GM18909 (cell line): ENCODE data around the gene CRTAP.
"Not testable (repeated sequence)": the region's sequence is repeated elsewhere in the genome, so short reads cannot be mapped to it uniquely, and the experiment has no call there.

Source experiments
- ATAC-seq: cut with Tn5 transposase; IDR thresholded peaks from one replicate; pipeline ENCODE4 v1.9.1; 2021; ENCODE audit warnings: mild to moderate bottlenecking; ENCODE audit not compliant: unreplicated experiment, poor library complexity

Gene CRTAP

DNA sequence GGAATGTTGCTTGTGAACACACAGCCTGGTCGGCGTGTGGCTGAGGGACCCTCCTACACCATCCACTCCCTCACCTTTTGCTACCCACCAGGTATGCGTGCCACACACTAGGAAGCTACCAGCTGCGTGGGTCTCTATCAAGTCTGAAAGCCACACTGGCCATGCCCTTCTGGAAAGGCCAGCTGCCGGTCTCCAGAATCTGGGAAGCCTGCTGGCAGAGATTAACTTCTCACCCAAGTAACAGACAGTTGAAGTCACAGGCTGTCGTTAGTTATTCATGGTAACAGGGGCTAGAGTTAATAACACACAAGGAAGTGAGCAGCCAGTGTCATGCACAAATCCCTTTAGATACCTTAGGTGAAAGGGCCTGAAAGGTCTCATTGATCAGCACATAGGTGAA, 56.7 kb downstream of the CRTAP start:
- ATAC-seq: no peak

DNA sequence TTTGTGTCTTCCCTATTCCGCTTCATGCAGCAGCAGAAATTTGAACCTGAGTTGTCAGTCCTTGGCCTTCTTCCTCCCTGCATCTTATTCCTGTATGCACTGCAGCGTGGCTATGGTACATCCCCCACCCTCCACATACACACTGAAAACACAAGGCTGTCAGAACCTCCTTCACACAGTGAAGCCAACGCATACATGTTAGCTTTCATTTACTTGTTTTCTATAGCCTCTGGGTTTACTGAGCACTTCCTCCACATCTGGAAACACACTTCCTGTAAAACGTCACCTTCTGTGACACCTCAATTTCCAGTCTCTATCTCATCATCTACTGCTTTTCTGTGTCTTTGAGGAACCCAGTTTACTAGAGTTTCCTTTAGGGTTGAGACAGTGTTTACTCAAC, 57.8 kb downstream of the CRTAP start:
- no peak for ATAC-seq

DNA sequence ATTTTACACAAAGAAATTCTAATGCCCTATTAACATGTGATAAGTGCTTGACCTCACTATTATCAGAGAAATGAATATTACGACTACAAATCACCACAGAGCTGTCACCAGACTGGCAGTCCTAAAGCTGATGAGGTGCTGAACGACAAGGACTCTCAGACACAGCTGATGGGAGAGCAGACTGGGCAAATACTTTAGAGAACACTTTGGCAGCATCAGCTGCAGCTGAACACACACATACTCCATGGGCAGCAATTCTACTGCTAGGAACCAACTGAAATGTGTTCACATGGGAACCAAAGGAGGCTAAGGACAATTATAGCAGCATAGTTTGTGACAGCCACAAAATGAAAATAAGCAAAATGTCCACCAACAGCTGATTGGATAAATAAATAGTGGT, 59.3 kb downstream of the CRTAP start:
- no peak for ATAC-seq

DNA sequence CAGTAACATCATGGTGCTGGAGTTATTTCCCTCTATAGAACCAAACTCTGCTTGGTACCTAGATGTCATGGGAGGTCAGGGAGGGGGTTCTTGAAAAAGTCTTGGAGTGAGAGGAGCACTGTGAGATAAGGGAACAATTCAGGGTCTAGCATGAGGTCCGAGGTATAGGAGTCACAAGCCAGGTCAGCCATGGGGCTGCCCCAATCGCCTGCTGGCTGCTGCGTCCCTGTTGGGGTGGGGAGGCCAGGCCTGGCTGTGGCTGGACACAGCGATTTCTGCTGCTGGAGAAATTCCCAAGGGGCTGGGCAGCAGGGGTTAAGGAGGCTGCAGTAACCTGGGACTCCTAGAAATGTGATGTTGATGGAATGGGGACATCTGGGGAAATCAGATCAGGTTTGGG, 59.9 kb downstream of the CRTAP start:
- ATAC-seq: no peak

DNA sequence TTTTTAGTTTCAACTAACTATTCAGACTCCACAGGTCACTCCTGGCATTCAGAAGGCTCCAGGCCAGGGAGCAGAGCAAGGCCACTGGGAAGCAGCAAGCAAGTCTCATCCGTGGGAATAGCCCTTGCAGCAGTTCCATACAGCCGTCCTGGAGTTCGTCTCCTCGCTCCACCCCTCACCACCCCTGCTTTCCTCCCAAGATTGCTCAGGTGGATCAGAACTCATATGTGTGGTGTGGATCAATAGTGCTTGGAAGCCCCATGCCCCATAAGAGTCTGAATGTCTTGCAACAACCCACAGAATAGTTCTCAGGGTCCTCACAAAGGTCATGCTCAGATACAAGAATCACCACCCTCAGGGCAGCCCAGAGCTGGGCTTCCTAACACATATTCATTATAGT, 60.3 kb downstream of the CRTAP start:
- no peak for ATAC-seq

DNA sequence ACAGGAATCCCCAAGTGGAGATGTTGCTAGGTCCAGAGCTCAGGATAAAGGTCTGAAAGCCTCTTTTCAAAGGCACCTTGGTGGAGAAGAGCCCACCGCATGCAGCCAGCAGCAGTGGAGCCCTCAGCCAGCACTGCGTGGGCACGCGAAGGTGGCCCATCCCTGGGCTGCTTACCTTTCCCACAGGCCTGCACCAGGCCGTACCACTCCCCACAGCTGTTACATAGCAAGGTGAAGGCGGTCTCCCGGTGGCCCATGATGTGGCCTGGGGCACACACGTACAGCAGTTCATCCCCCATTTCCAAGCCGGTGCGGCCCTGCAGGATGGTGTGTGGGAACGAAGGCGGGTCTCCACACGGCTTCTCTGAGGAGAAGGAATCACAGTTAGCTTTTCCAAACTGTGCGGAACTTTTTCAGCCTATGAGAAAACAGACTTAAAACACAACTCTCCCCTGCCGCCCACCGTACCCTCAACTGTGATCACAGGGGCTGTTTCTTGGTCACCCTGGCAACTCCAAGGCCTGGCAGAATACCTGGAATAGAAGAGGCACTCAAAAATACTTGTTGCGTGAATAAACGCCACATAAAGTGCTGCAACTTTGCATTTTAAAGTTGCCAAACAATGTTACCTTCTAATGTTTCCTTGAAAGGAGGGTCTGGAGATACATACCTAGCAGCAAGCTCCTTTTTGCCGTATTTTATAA, 61.0 kb downstream of the CRTAP start:
- ATAC-seq: no peak

DNA sequence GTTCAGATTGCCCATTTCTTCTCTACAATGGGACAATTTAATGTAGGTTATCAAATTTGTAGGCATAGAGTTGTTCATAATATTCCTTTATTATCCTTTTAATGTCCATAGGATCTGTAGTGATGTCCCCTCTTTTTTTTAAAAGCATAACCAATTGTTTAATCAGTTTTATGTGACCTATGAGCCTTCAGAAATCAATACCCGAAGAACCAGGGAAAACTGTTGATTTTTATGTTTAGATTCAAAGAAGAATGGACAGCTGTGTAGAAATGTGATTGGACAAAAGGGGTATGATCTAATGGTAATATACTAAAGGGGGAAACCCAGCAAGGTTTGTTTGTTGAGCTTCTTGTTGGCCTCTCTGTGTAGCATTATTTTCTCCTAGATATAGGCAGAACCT, 65.3 kb downstream of the CRTAP start:
- ATAC-seq: no peak

DNA sequence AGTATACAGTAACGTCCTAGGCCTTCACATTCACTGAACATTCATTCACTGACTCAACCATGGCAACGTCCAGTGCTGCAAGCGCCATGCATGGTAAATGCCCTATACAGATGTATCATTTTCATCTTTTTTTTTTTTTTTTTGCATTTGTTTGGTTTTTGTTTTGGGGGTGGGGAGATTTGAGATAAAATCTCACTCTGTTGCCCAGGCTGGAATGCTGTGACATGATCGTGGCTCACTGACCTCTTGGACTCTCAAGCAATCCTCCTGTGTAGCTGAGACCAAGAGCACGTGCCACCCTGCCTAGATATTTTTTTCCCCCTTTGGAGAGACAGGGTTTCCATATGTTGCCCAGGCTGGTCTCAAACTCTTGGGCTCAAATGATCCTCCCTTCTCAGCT, 67.4 kb downstream of the CRTAP start:
- ATAC-seq: no peak

DNA sequence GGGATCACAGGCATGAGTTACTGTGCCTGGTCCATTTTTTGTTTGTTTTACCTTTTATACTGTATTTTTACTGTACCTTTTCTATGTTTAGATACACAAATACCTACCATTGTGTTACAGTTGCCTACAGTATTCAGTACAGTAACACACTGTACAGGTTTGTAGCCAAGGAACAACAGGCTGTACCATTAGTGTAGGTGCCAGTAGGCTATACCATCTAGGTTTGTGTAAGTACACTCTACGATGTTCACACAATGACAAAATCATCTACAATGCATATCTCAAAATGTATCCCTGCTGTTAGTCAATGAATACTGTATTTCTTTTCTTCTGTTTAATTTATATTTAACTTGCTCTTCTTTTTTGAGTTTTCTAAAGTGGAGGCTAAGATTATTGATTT, 67.8 kb downstream of the CRTAP start:
- ATAC-seq: not testable (repeated sequence)

DNA sequence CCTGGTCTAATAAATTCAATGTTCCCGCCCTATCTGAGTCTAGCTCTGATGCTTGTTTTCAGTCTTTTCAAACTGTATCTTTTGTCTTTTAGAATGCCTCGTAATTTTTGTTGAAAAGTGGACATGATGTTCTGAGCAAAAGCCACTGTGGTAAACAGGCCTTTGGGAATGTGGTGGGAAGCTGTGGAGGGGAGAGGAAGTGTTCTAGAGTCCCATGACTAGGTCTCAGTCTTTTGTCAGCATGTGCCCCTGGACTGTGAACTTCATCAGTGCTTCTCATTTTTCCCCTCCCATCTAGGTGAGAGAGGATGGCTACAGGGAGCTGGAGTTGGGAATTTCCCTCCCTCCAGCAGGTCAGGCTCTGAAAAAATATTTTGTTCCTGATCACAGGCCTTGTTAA, 71.0 kb downstream of the CRTAP start:
- no peak for ATAC-seq

DNA sequence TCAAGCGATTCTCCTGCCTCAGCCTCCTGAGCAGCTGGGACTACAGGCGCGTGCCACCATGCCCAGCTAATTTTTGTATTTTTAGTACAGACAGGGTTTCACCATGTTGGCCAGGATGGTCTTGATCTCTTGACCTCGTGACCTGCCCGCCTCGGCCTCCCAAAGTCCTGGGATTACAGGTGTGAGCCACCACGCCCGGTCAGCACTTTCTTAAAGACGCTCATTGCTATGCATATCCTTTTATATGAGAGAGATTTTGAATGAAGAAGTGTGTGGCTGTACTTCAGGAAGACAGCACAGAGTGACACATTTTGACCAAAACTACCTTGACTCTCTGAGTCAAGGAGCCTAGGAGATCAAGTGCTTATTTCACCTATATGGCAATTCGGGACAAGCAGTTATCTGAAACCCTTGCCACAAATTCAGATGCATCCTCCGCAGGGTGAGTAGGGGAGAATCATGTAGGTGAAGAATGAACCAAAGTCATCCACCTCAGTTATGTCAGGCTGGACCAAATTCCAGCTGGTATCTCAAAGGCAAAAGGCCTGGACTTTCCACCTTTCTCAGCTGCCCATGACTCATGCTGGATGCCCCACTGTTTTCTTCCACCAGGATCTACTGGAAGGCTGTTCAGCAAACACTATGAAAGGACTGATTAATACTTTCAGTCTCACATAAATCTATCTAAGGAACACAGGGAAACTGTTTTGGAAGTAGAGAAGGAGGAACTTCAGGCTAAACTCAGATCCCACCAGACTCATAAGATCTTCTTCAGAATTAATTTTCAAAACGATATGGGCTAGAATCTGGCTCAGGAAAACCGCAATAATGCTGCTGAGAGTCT, 72.9 kb downstream of the CRTAP start:
- no peak for ATAC-seq

DNA sequence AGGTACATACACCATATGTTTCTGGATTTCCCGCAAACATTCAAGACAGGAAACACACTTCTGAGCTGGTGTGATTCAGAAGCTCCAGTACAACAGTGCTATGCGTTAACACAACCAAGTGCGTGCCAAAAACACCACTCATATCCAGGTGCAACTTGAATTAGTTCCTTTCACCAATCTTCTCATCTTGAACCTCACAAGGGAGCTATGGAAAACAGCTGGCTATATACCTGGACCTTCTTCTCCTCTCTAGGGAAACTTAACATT, 73.5 kb downstream of the CRTAP start:
- ATAC-seq: no peak

DNA sequence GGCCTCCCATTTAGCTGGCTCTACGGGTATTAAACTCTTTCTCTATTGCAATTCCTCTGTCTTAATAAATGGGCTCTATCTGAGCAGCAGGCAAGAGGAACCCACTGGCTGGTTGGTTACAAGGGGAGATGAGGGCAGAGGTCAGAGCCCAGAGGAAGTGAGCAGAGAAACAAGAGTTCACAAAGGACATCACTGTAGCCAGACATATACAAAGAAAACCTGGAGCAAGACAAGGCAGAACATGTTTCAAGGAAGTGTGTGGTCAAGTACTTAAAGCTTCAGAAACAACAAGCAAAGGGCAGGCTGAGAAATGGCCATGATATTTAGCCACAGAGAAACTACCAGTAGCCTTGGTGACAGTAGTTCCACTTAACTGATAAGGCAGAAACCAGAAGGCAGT, 80.5 kb downstream of the CRTAP start:
- ATAC-seq: no peak

DNA sequence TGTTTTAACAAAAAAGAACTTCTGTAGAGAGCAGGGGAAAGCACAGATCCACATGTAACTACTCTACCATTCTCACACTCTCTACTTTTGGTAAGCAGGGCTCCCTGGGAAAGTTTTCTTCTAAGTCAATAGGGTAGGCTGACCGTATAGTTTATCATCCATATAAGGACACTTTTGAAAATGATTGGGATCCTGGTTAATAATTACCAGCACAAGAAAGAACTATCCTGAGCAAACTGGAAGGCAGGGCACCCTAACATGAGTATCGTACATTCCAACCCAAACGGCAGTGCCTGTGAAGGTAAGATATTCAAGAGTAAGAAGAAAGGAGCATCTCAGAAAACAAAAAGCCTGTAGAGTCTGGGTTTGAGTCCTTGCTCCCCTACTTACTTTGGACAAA, 82.7 kb downstream of the CRTAP start:
- no peak for ATAC-seq
